ENCODE results near the gene ARSJ. TPM values are rescaled to one million over a fixed set of nuclear protein-coding genes. Genes with fewer than 3 reads are reported as not detected.

Gene ARSJ
- total RNA-seq, 1 donor = 69.5 TPM

DNA sequence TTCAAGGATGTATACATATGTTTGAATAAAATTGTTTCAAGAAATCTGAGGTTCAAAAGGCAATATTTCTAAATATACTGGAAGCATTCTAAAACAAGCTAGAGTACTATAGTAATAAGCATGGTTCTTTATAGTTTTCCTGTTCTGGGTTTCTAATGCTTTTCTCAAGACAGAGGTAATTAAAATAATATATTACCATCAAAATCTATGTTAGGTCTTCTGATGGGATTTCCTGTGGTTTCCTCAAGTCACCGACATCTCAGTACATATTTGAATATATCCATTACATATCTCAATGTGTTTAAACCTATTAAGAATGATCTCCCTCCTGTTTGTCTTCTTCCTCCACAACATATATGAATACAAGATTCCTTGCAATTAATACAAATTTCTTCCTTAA, 25.6 kb downstream of the ARSJ start:
- DNase-seq (ENCODE audit: low read depth) = no peak
- H3K4me3 ChIP-seq (ENCODE audit: low read depth, low read length) = no peak overlapping the region
- TF ChIP-seq, protein P1, sequence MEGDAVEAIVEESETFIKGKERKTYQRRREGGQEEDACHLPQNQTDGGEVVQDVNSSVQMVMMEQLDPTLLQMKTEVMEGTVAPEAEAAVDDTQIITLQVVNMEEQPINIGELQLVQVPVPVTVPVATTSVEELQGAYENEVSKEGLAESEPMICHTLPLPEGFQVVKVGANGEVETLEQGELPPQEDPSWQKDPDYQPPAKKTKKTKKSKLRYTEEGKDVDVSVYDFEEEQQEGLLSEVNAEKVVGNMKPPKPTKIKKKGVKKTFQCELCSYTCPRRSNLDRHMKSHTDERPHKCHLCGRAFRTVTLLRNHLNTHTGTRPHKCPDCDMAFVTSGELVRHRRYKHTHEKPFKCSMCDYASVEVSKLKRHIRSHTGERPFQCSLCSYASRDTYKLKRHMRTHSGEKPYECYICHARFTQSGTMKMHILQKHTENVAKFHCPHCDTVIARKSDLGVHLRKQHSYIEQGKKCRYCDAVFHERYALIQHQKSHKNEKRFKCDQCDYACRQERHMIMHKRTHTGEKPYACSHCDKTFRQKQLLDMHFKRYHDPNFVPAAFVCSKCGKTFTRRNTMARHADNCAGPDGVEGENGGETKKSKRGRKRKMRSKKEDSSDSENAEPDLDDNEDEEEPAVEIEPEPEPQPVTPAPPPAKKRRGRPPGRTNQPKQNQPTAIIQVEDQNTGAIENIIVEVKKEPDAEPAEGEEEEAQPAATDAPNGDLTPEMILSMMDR (IDR thresholded peaks at IDR 0.05; ENCODE audit: insufficient read depth, low read depth, low read length) = no peak

DNA sequence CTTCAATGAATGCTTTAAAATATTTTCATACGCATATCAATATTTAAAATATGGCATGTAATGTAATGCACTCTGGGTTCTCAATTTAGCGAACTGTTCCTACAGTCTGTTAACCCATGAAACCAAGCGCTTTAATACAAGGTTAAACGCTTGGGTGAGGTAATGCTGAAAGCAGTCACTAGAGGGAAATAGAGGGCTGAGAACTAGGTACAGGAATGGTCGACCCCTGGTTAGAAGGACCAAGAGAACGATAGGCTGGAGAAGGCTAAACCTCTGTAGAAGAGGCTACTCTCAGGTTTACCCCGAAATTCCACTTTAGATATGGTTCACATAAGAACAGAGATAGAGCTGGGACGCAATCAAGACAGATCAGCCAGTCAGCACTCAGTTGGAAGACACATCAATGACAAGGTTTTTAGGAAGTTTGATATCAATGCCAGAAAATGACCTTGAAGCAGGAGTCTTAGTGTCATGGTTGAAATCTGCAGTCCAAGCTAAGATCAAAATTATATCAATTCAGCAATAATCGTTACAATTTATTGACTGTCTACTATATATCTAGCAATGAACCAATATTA, 26.9 kb downstream of the ARSJ start:
- DNase-seq (ENCODE audit: low read depth) = peak; percentile 66
- H3K4me3 ChIP-seq (ENCODE audit: low read depth, low read length) = no peak overlapping the region
- TF ChIP-seq, protein P1 (IDR thresholded peaks at IDR 0.05; ENCODE audit: insufficient read depth, low read depth, low read length) = peak; percentile 82

DNA sequence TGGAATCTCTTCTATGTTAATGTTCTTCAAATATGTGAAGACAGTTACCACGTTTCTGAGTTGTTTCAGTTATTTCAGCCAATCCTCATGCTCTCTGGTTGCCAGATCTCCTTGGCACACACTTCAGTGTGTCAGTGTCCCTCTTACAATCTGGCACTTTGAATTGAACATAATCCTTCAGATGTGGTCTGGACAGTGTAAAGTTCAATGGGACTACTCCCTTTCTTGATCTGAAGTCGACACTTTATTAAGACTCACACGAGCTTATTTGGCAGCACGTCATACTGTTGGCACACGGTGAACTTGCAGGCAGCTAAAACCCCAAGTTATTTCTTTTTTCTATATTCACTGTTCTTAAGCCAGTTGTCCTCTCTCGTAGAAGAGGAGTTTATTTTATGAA, 28.2 kb downstream of the ARSJ start:
- TF ChIP-seq, protein P1 (IDR thresholded peaks at IDR 0.05; ENCODE audit: insufficient read depth, low read depth, low read length) = no peak
- DNase-seq (ENCODE audit: low read depth) = peak; percentile 51
- no peak overlapping the region for H3K4me3 ChIP-seq (ENCODE audit: low read depth, low read length)

DNA sequence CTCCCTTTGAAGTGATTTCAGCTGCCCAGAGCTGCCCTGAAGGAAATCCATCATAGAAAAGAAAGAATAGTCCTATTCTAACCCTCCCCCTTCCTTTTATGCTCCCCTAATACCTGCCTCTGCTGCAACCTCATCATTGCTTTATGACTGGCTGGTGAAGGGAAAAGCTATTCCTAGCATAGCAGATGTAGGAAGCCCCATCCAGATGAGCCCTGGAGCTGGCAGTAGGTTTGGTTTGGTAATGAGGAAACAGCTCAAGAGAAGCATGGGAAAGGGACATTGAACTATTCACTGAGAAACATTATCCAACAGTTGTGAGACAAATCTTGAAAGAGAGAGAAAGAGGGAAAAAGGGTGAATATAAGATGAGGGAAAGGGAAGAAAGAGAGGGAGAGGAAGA, 29.2 kb downstream of the ARSJ start:
- H3K4me3 ChIP-seq (ENCODE audit: low read depth, low read length) = no peak overlapping the region
- TF ChIP-seq, protein P1 (IDR thresholded peaks at IDR 0.05; ENCODE audit: insufficient read depth, low read depth, low read length) = no peak
- no peak for DNase-seq (ENCODE audit: low read depth)

DNA sequence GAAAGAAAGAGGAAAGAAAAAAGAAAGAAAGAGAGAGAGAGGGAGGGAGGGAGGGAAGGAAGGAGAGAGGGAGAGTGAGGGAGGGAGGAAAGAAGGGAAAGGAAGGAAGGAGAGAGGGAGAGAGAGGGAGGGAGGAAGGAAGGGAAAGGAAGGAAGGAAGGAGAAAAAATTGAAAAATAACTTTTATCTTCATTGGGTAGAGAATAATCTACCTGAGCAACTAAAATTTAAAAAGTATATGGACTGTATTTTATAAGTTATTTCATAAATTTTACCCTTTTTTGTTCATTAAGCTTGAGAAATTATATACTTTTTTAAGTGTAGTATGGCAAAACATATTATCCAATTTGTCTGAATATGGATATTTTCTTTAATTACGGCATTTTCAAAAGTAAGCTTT, 32.0 kb downstream of the ARSJ start:
- TF ChIP-seq, protein P1 (IDR thresholded peaks at IDR 0.05; ENCODE audit: insufficient read depth, low read depth, low read length) = no peak
- H3K4me3 ChIP-seq (ENCODE audit: low read depth, low read length) = no peak overlapping the region
- no peak for DNase-seq (ENCODE audit: low read depth)

DNA sequence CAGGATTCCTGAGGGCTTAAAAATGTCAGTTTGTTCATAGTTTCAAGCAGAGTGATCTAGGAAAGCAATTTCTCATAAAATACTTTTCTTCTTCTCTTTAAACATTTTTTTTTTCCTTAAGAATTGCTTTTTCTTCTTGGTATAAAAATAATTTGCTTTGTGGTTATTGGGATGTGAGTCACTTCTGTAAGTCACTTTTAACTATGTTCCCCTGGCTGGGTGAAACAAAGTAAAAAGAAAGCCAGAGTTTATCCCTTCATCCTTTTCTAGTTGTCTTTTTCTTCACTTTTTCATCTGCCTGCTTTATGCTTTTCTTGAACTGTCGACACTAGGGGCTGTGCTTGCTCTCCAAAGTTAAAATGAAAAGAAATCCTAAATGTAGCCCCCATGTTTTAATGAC, 33.5 kb downstream of the ARSJ start:
- no peak overlapping the region for H3K4me3 ChIP-seq (ENCODE audit: low read depth, low read length)
- no peak for DNase-seq (ENCODE audit: low read depth)
- TF ChIP-seq, protein P1 (IDR thresholded peaks at IDR 0.05; ENCODE audit: insufficient read depth, low read depth, low read length) = peak; percentile 3

DNA sequence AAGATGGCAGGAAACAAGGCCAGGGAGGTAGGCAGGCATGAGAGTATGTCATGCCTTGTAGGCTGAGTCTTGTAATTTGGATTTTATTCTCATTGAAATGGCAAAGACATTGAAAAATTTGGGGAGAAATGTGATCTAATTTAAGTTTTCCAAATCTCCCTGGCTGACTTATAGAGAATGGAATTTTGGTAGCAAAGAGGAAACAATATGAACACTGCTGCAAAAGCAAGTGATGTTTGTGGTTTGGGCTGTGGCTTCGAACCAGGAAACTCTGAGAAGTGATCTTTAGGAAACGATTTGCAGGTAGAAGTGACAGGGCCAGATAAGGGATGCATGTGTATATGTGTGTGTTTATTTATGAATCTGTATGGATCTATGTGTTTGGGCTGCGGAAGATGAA, 35.6 kb downstream of the ARSJ start:
- H3K4me3 ChIP-seq (ENCODE audit: low read depth, low read length) = no peak overlapping the region
- no peak for DNase-seq (ENCODE audit: low read depth)
- TF ChIP-seq, protein P1 (IDR thresholded peaks at IDR 0.05; ENCODE audit: insufficient read depth, low read depth, low read length) = no peak

All from fibroblast of villous mesenchyme (primary cell).